Measurements from ENCODE around the gene KREMEN1. TPM values are rescaled to one million over a fixed set of nuclear protein-coding genes. Genes with fewer than 3 reads are reported as not detected.

The KREMEN1 gene
- total and polyA plus RNA-seq, 4 donors, result 1.2 to 22.6 (median 3.8) TPM

DNA sequence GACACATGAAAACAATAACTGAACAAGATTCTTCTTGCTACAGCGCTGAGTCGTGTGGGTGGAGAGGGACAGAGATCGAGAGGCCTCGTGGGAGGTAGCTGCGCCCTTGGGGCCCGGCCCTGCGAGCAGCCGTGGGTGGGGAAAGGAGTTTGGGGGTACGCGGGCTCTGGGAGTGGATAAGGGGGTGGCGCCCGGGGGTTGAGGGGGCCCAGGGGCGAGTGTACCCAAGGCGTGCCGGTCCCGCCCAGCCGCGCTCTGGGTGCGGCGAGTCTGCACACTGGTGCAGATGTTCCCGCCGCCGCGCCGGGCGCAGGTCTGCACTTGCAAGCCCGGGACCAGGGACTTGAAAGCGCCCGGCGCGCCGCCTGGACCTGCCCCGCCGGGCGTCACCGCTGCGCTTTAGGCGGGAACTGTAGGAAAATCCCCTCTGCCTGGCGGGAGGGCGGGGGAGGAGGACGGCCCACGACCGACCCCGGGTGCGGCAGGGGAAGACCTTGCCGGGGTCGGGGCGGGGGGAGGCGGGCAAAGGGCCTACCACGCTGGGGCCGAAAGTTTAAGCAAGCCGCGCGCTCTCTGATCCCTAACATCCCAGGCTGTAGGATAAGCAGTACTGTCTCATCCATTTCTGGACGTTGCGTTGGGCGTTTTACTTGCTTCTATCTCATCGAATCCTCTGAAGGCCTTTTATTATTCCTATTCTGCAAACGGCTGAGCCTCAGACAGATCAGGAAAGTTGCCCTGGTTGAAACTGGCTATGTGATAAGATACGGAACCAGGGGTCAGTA lies 1.4 kb upstream of the KREMEN1 start:
- no peaks in the 10 kb centered on the region for H3K9me3 ChIP-seq (ENCODE audit: control insufficient read depth in 4 of 4, low read length in 3 of 4)
- peaks cover 5 to 30% (median 19%) of the 10 kb centered on the region in 4 donors for H3K4me1 ChIP-seq (ENCODE audit: control insufficient read depth in 4 of 4, insufficient read depth in 4 of 4, low read length in 3 of 4)
- TF ChIP-seq FOXA1 (IDR thresholded peaks at IDR 0.05), result no peak
- TF ChIP-seq HNF4G (IDR thresholded peaks at IDR 0.05), result no peak
- TF ChIP-seq, protein P1, sequence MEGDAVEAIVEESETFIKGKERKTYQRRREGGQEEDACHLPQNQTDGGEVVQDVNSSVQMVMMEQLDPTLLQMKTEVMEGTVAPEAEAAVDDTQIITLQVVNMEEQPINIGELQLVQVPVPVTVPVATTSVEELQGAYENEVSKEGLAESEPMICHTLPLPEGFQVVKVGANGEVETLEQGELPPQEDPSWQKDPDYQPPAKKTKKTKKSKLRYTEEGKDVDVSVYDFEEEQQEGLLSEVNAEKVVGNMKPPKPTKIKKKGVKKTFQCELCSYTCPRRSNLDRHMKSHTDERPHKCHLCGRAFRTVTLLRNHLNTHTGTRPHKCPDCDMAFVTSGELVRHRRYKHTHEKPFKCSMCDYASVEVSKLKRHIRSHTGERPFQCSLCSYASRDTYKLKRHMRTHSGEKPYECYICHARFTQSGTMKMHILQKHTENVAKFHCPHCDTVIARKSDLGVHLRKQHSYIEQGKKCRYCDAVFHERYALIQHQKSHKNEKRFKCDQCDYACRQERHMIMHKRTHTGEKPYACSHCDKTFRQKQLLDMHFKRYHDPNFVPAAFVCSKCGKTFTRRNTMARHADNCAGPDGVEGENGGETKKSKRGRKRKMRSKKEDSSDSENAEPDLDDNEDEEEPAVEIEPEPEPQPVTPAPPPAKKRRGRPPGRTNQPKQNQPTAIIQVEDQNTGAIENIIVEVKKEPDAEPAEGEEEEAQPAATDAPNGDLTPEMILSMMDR (IDR thresholded peaks at IDR 0.05; ENCODE audit: low read depth, low read length, missing input control), result no peak
- TF ChIP-seq GABPA (IDR thresholded peaks at IDR 0.05 in 1 of 2, conservative IDR thresholded peaks at IDR 0.05 in 1 of 2), result no peak
- TF ChIP-seq, protein P2, sequence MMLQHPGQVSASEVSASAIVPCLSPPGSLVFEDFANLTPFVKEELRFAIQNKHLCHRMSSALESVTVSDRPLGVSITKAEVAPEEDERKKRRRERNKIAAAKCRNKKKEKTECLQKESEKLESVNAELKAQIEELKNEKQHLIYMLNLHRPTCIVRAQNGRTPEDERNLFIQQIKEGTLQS (IDR thresholded peaks at IDR 0.05), result no peak
- no peak for TF ChIP-seq SP1 (IDR thresholded peaks at IDR 0.05)
- TF ChIP-seq, protein P3, sequence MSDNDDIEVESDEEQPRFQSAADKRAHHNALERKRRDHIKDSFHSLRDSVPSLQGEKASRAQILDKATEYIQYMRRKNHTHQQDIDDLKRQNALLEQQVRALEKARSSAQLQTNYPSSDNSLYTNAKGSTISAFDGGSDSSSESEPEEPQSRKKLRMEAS (IDR thresholded peaks at IDR 0.05), result no peak
- TF ChIP-seq JUND (IDR thresholded peaks at IDR 0.05), result no peak
- no peak for TF ChIP-seq NR2F2 (IDR thresholded peaks at IDR 0.05)
- TF ChIP-seq TAF1 (conservative IDR thresholded peaks at IDR 0.05), result no peak
- no peak for TF ChIP-seq EGR1 (IDR thresholded peaks at IDR 0.05; ENCODE audit: low read depth in 2 of 2)
- no peak for TF ChIP-seq HNF4A (conservative IDR thresholded peaks at IDR 0.05)
- no peak for TF ChIP-seq RXRA (IDR thresholded peaks at IDR 0.05)
- no peak for TF ChIP-seq FOXA2 (IDR thresholded peaks at IDR 0.05)
- TF ChIP-seq YY1 (IDR thresholded peaks at IDR 0.05), result no peak
- TF ChIP-seq, protein P4, sequence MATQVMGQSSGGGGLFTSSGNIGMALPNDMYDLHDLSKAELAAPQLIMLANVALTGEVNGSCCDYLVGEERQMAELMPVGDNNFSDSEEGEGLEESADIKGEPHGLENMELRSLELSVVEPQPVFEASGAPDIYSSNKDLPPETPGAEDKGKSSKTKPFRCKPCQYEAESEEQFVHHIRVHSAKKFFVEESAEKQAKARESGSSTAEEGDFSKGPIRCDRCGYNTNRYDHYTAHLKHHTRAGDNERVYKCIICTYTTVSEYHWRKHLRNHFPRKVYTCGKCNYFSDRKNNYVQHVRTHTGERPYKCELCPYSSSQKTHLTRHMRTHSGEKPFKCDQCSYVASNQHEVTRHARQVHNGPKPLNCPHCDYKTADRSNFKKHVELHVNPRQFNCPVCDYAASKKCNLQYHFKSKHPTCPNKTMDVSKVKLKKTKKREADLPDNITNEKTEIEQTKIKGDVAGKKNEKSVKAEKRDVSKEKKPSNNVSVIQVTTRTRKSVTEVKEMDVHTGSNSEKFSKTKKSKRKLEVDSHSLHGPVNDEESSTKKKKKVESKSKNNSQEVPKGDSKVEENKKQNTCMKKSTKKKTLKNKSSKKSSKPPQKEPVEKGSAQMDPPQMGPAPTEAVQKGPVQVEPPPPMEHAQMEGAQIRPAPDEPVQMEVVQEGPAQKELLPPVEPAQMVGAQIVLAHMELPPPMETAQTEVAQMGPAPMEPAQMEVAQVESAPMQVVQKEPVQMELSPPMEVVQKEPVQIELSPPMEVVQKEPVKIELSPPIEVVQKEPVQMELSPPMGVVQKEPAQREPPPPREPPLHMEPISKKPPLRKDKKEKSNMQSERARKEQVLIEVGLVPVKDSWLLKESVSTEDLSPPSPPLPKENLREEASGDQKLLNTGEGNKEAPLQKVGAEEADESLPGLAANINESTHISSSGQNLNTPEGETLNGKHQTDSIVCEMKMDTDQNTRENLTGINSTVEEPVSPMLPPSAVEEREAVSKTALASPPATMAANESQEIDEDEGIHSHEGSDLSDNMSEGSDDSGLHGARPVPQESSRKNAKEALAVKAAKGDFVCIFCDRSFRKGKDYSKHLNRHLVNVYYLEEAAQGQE (IDR thresholded peaks at IDR 0.05), result no peak
- no peak for TF ChIP-seq RAD21 (IDR thresholded peaks at IDR 0.05)
- no peak overlapping the region for H3K9ac ChIP-seq (ENCODE audit: low read depth in 1 of 2, low read length in 2 of 2)
- DNase-seq (ENCODE audit: low spot score), result peak; percentile 87
- peak overlapping the region; percentile 1 to 59 (median 40) for H3K4me3 ChIP-seq (ENCODE audit: low read depth in 1 of 3, low read length in 3 of 3)
- 4% methylated on average over 60 of the region's 60 CpGs for WGBS
- H3K27me3 ChIP-seq (ENCODE audit: control insufficient read depth in 4 of 4, insufficient read depth in 4 of 4, low read length in 3 of 4), result no peaks in the 10 kb centered on the region
- H3K36me3 ChIP-seq (ENCODE audit: control insufficient read depth in 4 of 4, insufficient read depth in 3 of 4, low read depth in 1 of 4, low read length in 3 of 4), result no peaks in the 10 kb centered on the region
- peak overlapping the region in 1 of 2 donors; percentile 66 for H3K27ac ChIP-seq (ENCODE audit: low read depth in 1 of 2, low read length in 2 of 2)

All from liver (tissue), 9 donors.